Measurements from ENCODE around the gene CEP170B. TPM values are rescaled to one million over a fixed set of nuclear protein-coding genes. Genes with fewer than 3 reads are reported as not detected.

Gene CEP170B
- total and polyA plus RNA-seq, 2 of the 8 experiments (the other 6 are each of a cell fraction or from before 2014, with no cell fraction given), result 9.1 to 33.8 TPM

DNA sequence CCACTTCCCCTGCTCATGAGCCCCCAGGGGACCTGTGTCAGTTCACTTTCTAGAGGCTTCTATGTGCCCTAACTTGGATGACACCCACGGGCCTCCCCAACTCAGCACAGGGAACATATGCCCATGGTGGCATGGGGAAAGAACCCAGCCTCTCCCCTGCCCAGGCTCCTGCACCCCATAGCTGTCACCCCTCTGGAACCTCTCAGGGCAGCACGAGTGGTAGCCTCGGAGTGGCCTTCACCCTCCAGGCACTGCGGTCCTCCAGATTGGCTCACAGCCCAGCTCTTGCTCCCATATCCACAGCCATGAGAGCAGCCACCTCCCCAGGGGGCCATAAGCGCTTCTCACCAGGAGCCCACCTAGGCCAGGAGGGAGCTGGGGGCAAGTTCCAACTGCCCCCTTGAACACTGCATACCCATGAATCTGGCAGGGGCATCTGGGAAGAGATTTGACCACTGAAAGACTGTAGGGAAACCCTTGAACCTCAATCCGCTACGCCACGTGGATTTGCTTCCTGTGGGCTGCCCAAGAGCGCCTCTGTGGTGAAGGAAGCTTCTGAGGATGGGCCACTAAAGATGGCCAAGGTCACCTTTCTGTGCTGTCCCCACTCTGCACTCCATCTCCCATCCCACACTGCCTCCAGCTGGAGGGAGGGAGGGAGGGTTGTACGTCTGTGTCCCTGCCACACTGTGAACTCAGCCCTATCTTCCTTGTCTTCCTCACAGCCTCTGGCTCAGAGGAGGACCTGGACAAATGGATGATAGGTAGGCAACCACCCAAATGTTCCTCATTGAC lies 71.5 kb downstream of the CEP170B start (continued):
- TF ChIP-seq EGR1 (IDR thresholded peaks at IDR 0.05; ENCODE audit: borderline replicate concordance, low read depth, low read length) (no peak), KDM4A (IDR thresholded peaks at IDR 0.05; ENCODE audit: low read depth, low read length, severe bottlenecking) (no peak), CBX5 (IDR thresholded peaks at IDR 0.05; ENCODE audit: low read depth, low read length) (no peak), BRCA1 (IDR thresholded peaks at IDR 0.05; ENCODE audit: low read depth, low read length) (no peak), SP2 (IDR thresholded peaks at IDR 0.05; ENCODE audit: low read length) (no peak), POLR2A (IDR thresholded peaks at IDR 0.05; ENCODE audit: control extremely low read depth in 1 of 2, low read depth in 2 of 2, low read length in 2 of 2) (no peak), RNF2 (IDR thresholded peaks at IDR 0.05; ENCODE audit: borderline replicate concordance, low read depth, low read length, missing control alignments, poor library complexity, severe bottlenecking) (no peak), ASH2L (IDR thresholded peaks at IDR 0.05; ENCODE audit: low read length) (no peak), KDM5A (IDR thresholded peaks at IDR 0.05; ENCODE audit: low read length) (no peak)

Measured in H1 (cell line).